DMS114 treated with DMSO at 0.1 percent for 48 hours (cell line): ENCODE measurements around the gene DPP6.

Source experiments
- DNase-seq: peaks from one replicate; lab custom pipeline; 2025; ENCODE audit not compliant: unreplicated experiment; lab: John Stamatoyannopoulos, UW

The DPP6 gene

GRCh38 chr7:154231732-154232131 is 179.5 kb downstream of the DPP6 start:
- no peak for DNase-seq

DNA sequence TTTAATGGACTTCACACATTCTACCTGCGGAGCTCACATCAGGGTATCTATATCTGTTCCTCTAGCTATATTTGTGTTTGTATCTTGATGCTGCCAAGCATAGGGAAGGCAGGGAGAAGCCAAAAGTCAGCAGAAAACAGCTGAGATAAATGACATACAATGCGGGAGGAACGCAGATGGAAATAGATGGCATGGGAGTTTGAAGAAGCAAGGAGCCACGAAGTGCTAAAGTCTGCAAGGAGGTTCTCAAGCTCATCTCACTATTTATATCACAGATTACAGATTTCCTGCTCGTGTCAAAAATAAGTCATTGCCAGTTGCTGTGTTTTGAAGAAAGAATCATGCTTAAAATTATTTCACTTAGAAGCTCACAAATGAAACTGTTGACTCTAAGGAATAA is 180.5 kb downstream of the DPP6 start:
- DNase-seq: no peak

DNA sequence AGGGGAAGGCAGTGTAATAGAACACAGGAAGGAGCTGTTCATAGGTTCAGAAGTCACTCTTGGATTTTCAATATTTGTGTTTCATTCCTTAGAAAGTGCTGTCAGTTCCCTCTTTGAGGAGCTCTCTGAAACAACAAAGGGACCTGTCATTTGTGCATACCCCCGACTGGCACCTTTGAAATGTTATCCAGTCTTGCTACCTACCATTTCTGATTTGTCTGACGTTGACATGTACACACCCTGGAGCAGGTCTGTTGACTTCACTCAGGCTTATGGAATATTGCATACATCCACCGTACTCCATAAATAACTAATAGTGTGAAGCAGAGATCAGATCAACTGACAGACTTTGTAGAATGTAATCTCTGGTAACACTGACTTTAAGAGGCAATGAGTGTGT is 189.8 kb downstream of the DPP6 start:
- no peak for DNase-seq

GRCh38 chr7:154242709-154243108 is 190.5 kb downstream of the DPP6 start:
- DNase-seq: no peak

- DNase-seq: no peak
These were observed 199.8 kb downstream of the DPP6 start for GRCh38 chr7:154252046-154252445.

DNA sequence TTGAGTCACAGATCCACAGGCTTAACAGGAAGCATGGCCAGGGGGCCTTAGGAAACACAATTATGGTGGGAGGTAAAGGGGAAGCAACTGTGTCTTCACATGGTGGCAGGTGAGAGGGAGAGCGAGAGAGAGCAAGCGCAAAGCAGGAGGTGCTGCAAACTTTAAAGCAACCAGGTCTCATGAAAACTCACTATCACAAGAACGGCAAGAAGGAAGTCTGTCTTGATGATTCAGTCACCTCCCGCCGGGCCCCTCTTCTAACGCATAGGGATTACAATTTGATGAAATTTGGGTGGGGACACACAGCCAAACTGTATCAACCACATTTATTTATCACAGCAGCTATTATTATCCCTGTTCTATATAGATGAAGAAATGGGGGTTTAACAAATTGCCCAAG is 201.6 kb downstream of the DPP6 start:
- DNase-seq: no peak

DNA sequence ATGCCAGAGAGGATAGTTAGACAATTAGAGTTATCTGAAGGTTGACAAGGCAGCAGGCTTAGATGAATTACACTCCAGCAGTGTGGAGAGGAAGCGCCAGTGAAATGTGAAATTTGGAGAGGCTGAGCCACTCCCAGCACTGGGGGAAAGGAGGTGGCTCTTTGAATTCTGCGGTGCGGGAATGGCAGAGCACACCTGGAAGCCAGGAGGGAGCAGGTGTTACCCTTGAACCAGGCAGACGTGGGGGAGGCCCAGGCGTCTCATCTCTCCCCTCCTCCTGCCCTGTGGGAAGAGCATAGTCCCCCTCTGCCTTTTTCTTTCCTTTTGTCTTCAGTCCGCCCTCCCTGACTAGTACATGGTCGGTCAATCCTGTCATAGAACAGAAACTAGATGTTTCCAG is 203.1 kb downstream of the DPP6 start:
- no peak for DNase-seq

GRCh38 chr7:154256150-154256549 is 204.0 kb downstream of the DPP6 start:
- no peak for DNase-seq

GRCh38 chr7:154259396-154259795 is 207.2 kb downstream of the DPP6 start:
- DNase-seq: no peak

DNA sequence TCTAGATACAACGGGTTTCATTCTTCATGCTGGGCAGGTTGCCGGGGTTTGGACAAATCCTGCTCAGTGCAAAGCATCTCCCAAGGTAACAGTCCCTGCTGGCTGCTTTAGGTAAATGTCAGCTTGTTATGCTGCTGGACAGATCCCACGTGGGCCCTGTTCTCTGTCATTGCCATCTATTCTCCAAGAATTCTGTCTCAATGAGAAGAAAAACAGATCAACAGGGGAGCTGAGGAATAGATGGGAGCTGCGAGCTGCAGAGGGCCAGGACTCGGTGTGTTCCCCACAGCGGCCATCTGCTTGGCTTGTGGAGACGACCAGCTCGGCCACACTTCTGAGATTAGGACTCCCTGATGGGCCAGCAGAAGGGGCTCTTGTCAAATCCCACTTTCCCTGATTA is 235.2 kb downstream of the DPP6 start:
- DNase-seq: no peak

DNA sequence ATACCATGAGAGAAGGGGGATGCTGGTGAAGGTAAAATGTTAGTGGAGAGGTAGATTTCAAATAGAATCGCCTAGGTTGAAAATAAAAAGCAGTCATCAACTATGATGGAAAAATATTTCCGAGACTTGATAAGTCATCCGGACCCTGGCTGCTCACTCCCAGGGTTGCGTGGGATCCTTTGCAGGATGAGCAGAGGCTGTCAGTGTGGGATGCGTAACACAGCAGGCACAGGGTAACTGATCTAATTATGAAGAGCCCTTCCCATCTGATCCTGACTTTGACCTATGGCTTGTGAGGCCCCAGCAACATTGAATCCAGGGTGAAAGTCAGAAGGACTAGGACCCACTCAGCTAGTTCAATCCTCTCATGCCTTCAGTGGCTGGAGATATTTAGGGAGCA is 236.9 kb downstream of the DPP6 start:
- DNase-seq: no peak

DNA sequence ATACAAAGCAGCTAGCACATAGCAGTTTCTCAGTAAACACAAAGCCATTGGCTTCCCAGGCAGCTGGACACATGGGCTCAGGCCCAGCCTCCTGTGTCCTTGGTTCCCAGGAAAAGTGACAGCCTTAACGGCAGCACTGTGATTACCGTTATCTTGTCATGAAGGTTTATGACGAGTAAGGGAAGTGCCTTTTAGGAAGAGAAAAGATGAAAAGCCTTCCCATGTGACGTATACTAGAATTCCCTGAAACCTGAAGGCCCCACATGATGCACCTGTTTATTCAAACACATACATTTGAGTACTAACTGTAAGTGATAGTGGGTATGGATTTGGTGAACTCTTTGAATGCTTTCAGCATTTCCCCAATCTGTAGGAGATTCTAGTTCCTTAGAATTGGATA is 244.2 kb downstream of the DPP6 start:
- DNase-seq: no peak

- DNase-seq: no peak
These were observed 247.5 kb downstream of the DPP6 start for GRCh38 chr7:154299736-154300135.

DNA sequence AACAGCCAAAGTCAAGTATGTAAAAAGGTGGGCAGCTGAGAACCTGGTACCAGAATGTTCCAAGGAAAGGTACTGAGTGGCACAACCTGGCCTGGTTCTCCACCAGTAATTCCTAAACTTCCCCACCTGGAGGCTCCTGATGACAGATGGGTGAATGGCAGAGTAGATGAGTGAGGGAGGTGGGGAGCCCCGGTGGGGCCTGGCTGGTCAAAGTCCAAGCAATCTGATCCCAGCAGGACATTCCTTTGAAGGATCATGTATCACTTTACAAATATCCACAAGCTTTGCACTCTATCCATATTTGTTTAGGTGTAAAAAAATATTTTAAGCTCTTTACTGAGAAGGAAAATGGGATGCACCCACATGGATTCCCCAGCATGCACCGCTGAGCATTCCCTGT is 250.2 kb downstream of the DPP6 start:
- DNase-seq: no peak

DNA sequence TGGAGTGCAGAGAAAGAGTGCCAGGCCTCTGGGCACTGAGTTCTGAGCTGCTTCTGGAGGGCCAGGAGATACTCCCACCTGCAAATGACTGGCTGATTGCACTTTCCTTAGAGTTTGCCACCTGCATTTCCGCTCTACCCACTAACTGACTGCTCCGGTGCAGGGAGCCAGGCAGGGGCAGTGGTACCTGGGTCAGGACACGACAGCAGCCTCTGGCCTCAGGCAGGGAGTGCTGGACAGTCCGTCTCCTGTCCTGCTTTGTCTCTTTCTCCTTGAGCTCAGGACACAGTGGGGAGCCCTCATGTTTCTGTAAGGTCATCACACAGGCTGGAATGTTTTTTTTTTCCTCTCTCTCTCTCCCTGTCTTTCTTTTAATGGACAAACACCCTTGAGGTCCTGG is 252.0 kb downstream of the DPP6 start:
- no peak for DNase-seq

GRCh38 chr7:154304740-154305700 is 252.8 kb downstream of the DPP6 start:
- no peak for DNase-seq

DNA sequence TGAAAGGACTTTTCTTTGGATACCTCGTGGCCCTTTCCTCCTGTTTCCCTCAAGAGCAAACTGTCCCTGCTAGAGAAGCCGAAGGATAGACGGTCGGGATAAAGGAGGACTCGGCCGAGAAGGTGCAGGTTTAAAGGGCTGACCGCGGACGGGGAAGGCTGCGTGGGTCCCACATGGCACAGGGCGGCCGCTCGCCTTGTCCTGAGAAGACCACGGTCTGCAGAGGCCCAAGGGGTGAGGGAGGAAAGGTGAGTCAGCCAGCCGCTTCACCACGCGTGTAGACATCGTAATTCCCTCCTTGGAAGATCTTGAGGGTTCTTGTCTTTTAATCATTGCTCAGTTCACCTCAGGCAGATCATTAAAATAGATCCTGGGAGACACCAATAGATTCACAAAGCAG is 253.8 kb downstream of the DPP6 start:
- DNase-seq: no peak

- no peak for DNase-seq
These were observed 256.7 kb downstream of the DPP6 start for GRCh38 chr7:154308928-154309327.

- DNase-seq: no peak
These were observed 257.9 kb downstream of the DPP6 start for GRCh38 chr7:154310114-154310513.

DNA sequence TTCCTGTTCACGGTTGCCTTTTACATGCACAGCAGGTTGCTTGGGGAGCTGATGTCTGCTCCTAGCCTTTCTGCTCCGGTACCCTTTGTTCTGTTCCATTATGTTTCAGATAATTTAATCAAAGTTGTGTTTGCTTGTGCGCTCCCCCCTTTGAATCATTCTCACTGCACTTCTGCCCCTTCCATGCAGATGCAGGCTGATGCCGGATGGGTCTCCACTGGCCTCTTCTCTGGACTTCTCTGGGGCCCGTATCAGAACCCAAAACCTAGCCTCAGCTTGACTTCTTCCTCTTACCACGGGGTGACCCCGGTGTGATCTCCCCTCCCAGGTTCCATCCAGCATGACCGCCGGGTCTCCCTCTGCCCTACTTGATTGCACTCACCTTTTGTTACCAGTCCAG is 272.0 kb downstream of the DPP6 start:
- no peak for DNase-seq

DNA sequence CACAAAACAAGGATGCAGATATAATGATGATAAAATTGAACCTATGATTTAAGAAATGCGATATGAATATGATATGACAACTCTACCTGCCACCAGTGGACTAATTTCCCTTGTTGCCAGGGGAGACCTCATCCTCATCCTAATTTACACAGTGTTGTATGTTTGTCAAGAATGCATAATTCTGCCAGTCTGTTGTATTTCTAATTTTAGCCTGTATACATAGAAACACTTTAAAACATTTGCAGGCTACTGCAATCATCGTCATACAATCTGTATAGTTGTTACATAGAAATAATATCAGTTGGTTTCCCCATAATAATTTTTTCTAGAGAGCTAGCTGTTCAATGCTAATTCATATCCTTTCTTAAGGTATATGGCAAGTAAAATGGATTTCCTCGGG is 274.2 kb downstream of the DPP6 start:
- DNase-seq: no peak

DNA sequence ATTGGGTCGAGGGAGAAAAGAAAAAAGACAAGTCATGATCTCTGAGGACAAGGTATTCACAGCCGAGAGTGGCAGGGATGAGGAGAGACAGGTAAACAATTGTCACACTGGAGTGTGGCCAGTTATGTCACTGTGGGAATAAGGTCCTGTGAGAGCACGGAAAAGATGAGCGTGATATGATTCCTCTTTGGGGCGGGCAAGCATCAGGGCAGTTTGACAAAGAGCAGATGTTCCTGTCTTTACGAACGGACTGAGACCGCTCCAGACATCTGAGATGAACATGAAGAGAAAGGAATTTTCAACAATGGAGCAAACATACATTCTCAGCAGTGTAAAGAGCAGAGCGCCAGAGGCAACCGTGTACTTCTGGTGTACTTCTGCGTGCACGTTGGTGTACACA is 278.1 kb downstream of the DPP6 start:
- no peak for DNase-seq
